ENCODE measurements around the gene NEURL1. TPM values are rescaled to one million over a fixed set of nuclear protein-coding genes. Genes with fewer than 3 reads are reported as not detected.

Gene NEURL1
- total RNA-seq, 1 experiment from 2014 or later, result 4.8 TPM

GRCh38 chr10:103572347-103573204 is 79.1 kb downstream of the NEURL1 start:
- intact Hi-C loops (cut with micrococcal nuclease; ENCODE audit: unreplicated experiment), result no loop called here

GRCh38 chr10:103573205-103573487 is 79.6 kb downstream of the NEURL1 start:
- no peak for TF ChIP-seq CTCF (conservative IDR thresholded peaks at IDR 0.05)
- no peak for TF ChIP-seq EZH2 (IDR thresholded peaks at IDR 0.05; ENCODE audit: low read depth)
- no peaks in the 10 kb centered on the region for H3K9me3 ChIP-seq (ENCODE audit: insufficient read depth, low read depth)
- H3K9me2 ChIP-seq (ENCODE audit: insufficient read depth), result no peaks in the 10 kb centered on the region
- no peaks in the 10 kb centered on the region for H3K36me3 ChIP-seq (ENCODE audit: low read depth)
- POLR2A ChIA-PET (ENCODE audit: unreplicated experiment), result interaction anchor here (0.7 kb wide), 2 partner anchors 82 to 186 kb away, joined by 3 to 4 read pairs; no protein-coding TSS in a partner anchor
- no peaks in the 10 kb centered on the region for H3K27me3 ChIP-seq (ENCODE audit: insufficient read depth, low read depth)
- no TSS peak for BruUV-seq (replicated peaks)
- peaks cover 4% of the 10 kb centered on the region; the same call in 1 of the 2 replicates for H3K4me1 ChIP-seq (replicated peaks; ENCODE audit: insufficient read depth)
- CTCF ChIA-PET, result no interaction called here
- H3K27ac ChIP-seq, result no peak overlapping the region
- intact Hi-C loops (cut with micrococcal nuclease; ENCODE audit: unreplicated experiment), result no loop called here
- H3K4me2 ChIP-seq, result peak overlapping the region; percentile 44
- no peak overlapping the region for H3K4me3 ChIP-seq
- no peak overlapping the region for H2AFZ ChIP-seq
- H3F3A ChIP-seq (ENCODE audit: insufficient read depth, low read depth), result no peaks in the 10 kb centered on the region; the same call in 1 of the 2 replicates
- no peaks in the 10 kb centered on the region for H4K20me1 ChIP-seq (ENCODE audit: insufficient read depth)
- no peak for DNase-seq
- H3K79me2 ChIP-seq (ENCODE audit: low read depth), result no peaks in the 10 kb centered on the region

More at GRCh38 chr10:103572347-103573204, 79.1 kb downstream of the NEURL1 start:
- Histone ChIP-seq H3K9me3 (ENCODE audit: insufficient read depth, low read depth) (no peaks in the 10 kb centered on the region), H3K27ac (no peak overlapping the region), H4K20me1 (ENCODE audit: insufficient read depth) (no peaks in the 10 kb centered on the region), H3F3A (ENCODE audit: insufficient read depth, low read depth) (no peaks in the 10 kb centered on the region; the same call in 1 of the 2 replicates), H3K79me2 (ENCODE audit: low read depth) (no peaks in the 10 kb centered on the region), H3K4me2 (peak overlapping the region; percentile 44), H3K36me3 (ENCODE audit: low read depth) (no peaks in the 10 kb centered on the region), H2AFZ (no peak overlapping the region), H3K9me2 (ENCODE audit: insufficient read depth) (no peaks in the 10 kb centered on the region), H3K4me3 (no peak overlapping the region), H3K4me1 (replicated peaks; ENCODE audit: insufficient read depth) (peaks cover 7% of the 10 kb centered on the region), H3K27me3 (ENCODE audit: insufficient read depth, low read depth) (no peaks in the 10 kb centered on the region)
- no peak for TF ChIP-seq EZH2 (IDR thresholded peaks at IDR 0.05; ENCODE audit: low read depth)
- no peak for TF ChIP-seq CTCF (conservative IDR thresholded peaks at IDR 0.05)
- ChIA-PET POLR2A (ENCODE audit: unreplicated experiment) (interaction anchor here (0.7 kb wide), 2 partner anchors 81 to 186 kb away, joined by 3 to 4 read pairs; no protein-coding TSS in a partner anchor), CTCF (no interaction called here)
- DNase-seq, result peak in 1 of 2 experiments; percentile 70
- no TSS peak for BruUV-seq (replicated peaks)

GRCh38 chr10:103574097-103575061 is 80.9 kb downstream of the NEURL1 start:
- Histone ChIP-seq H3K9me3 (ENCODE audit: insufficient read depth, low read depth) (no peaks in the 10 kb centered on the region), H3K4me3 (no peak overlapping the region), H3K36me3 (ENCODE audit: low read depth) (no peaks in the 10 kb centered on the region), H3K9me2 (ENCODE audit: insufficient read depth) (no peaks in the 10 kb centered on the region), H2AFZ (no peak overlapping the region), H3F3A (ENCODE audit: insufficient read depth, low read depth) (no peaks in the 10 kb centered on the region; the same call in 1 of the 2 replicates), H4K20me1 (ENCODE audit: insufficient read depth) (no peaks in the 10 kb centered on the region), H3K4me1 (replicated peaks; ENCODE audit: insufficient read depth) (peaks cover 4% of the 10 kb centered on the region; the same call in 1 of the 2 replicates), H3K4me2 (no peak overlapping the region), H3K79me2 (ENCODE audit: low read depth) (no peaks in the 10 kb centered on the region), H3K27ac (no peak overlapping the region), H3K27me3 (ENCODE audit: insufficient read depth, low read depth) (no peaks in the 10 kb centered on the region)
- no peak for DNase-seq
- TF ChIP-seq EZH2 (IDR thresholded peaks at IDR 0.05; ENCODE audit: low read depth) (no peak), CTCF (conservative IDR thresholded peaks at IDR 0.05) (no peak)
- POLR2A ChIA-PET (ENCODE audit: unreplicated experiment), result no interaction called here
- BruUV-seq (replicated peaks), result no TSS peak
- CTCF ChIA-PET, result no interaction called here
- intact Hi-C loops (cut with micrococcal nuclease; ENCODE audit: unreplicated experiment), result no loop called here
